HepG2 (cell line): ENCODE results near the gene GAL3ST2. TPM values are rescaled to one million over a fixed set of nuclear protein-coding genes. Genes with fewer than 3 reads are reported as not detected.

Experiments used
- ARNT ChIP-seq: fragments of 450-650 bp; IDR thresholded peaks from 2 replicates; pipeline ENCODE4 v1.6.1; 2017
- ATF7-NPFF ChIP-seq: sonication (generic); formaldehyde crosslinking; IDR thresholded peaks from 2 replicates; pipeline ENCODE4 v1.8.1; 2023; ENCODE audit warnings: mild to moderate bottlenecking, low read depth, missing genetic modification reagents, moderate library complexity
- ELF3 ChIP-seq: IDR thresholded peaks from 2 replicates; pipeline ENCODE4 v1.6.1; 2016; ENCODE audit warnings: missing genetic modification reagents, missing compliant biosample characterization
- GTF2F1 ChIP-seq: fragments of 150-350 bp; IDR thresholded peaks from 2 replicates; pipeline ENCODE4 v1.6.1; 2014; ENCODE audit warnings: low read length
- HHEX ChIP-seq: IDR thresholded peaks from 2 replicates; pipeline ENCODE4 v1.6.1; 2016; ENCODE audit warnings: control low read depth
- HOXA5 ChIP-seq: sonication (generic); formaldehyde crosslinking; IDR thresholded peaks from 2 replicates; pipeline ENCODE4 v1.4.0; 2020; ENCODE audit warnings: missing genetic modification reagents
- MIER2 ChIP-seq: IDR thresholded peaks from 2 replicates; pipeline ENCODE4 v1.6.1; 2016; ENCODE audit warnings: missing biosample characterization, missing genetic modification reagents
- NCOA5 ChIP-seq: sonication (generic); formaldehyde crosslinking; IDR thresholded peaks from 2 replicates; pipeline ENCODE4 v1.4.0; 2020; ENCODE audit warnings: missing genetic modification reagents
- NR2F1 ChIP-seq, 2 experiments: fragments of 450-650 bp in 1 of 2; formaldehyde crosslinking in 1 of 2; IDR thresholded peaks; 2 replicates each; pipeline versions ENCODE4 v1.5.0 to v1.6.1; 2016 to 2020; ENCODE audit warnings: mild to moderate bottlenecking in 1 of 2, missing compliant biosample characterization in 1 of 2, missing genetic modification reagents in 1 of 2, moderate library complexity in 1 of 2
- PHB2 ChIP-seq: fragments of 450-650 bp; IDR thresholded peaks from 2 replicates; pipeline ENCODE4 v1.6.1; 2018; ENCODE audit not compliant: partially characterized antibody
- RERE ChIP-seq: IDR thresholded peaks from 2 replicates; pipeline ENCODE4 v1.6.1; 2016; ENCODE audit warnings: low read depth, missing genetic modification reagents, missing compliant biosample characterization
- SNAPC4 ChIP-seq: sonication (generic); formaldehyde crosslinking; IDR thresholded peaks from 2 replicates; pipeline ENCODE4 v1.4.0; 2020; ENCODE audit warnings: mild to moderate bottlenecking, missing genetic modification reagents
- SP5 ChIP-seq: IDR thresholded peaks from 2 replicates; pipeline ENCODE4 v1.6.1; 2016; ENCODE audit warnings: low read depth, borderline replicate concordance
- TSC22D2 ChIP-seq: sonication (generic); formaldehyde crosslinking; IDR thresholded peaks from 2 replicates; pipeline ENCODE4 v1.5.1; 2020; ENCODE audit warnings: missing genetic modification reagents, mild to moderate bottlenecking, borderline replicate concordance
- ZNF24 ChIP-seq: fragments of 450-650 bp; IDR thresholded peaks from 2 replicates; pipeline ENCODE4 v1.6.1; 2017; ENCODE audit warnings: antibody characterized with exemption, mild to moderate bottlenecking
- ZNF276 ChIP-seq: sonication (generic); formaldehyde crosslinking; IDR thresholded peaks from 2 replicates; pipeline ENCODE4 v1.4.0; 2020; ENCODE audit warnings: mild to moderate bottlenecking, low read depth, missing genetic modification reagents
- ZXDC ChIP-seq: sonication (generic); formaldehyde crosslinking; IDR thresholded peaks from 2 replicates; pipeline ENCODE4 v1.5.0; 2020; ENCODE audit warnings: mild to moderate bottlenecking, missing genetic modification reagents
- polyA plus RNA-seq, 8 experiments: library from polyadenylated mRNA; depleted of rRNA in 3 of 8; stranded (reverse) in 7 of 8; unstranded in 1 of 8; fragments of >200 nt; fragmentation: Illumina TruSeq in 4 of 8; extraction: Trizol in 4 of 8; gene quantifications; 2 replicates each; pipeline versions ENCODE4 v1.2.1 to v1.2.3, GENCODE V29; 2011 to 2016; ENCODE audit warnings: low read depth in 4 of 8, missing spikeins in 1 of 8, mixed read lengths in 1 of 8; ENCODE audit not compliant: insufficient read depth in 1 of 8
- total RNA-seq, 5 experiments: library from RNA; depleted of rRNA; stranded (reverse); fragments of >200 nt; fragmentation: Illumina TruSeq; extraction: Trizol; gene quantifications; 2 replicates each; pipeline ENCODE4 v1.2.3, GENCODE V29; 2016; ENCODE audit warnings: low read depth in 1 of 5

Gene GAL3ST2
- total and polyA plus RNA-seq, 2 of the 13 experiments (the other 11 are each of a cell fraction or from before 2014, with no cell fraction given) = 0.17 to 0.20 TPM

GRCh38 chr2:241818943-241819270 is 42.3 kb downstream of the GAL3ST2 start (continued):
- TF ChIP-seq SNAPC4 (CRISPR knock-in tag) (peak; percentile 84), NCOA5 (CRISPR knock-in tag) (no peak), ZNF24 (peak; percentile 32; the same call in 1 of the 2 replicates), HOXA5 (CRISPR knock-in tag) (peak; percentile 60; the same call in 1 of the 2 replicates), SP5 (CRISPR knock-in tag) (peak; percentile 94), MIER2 (CRISPR knock-in tag) (peak; percentile 65), ZXDC (CRISPR knock-in tag) (no peak), NR2F1 (CRISPR knock-in tag; IDR thresholded peaks at IDR 0.05) (peak; percentile 98 to 99), TSC22D2 (CRISPR knock-in tag) (peak; percentile 93; the same call in 1 of the 2 replicates), GTF2F1 (no peak), ARNT (no peak), ELF3 (CRISPR knock-in tag) (peak; percentile 85), HHEX (CRISPR knock-in tag) (no peak; the same call in none of the 2 replicates), ATF7-NPFF (no peak), PHB2 (no peak), RERE (CRISPR knock-in tag) (peak; percentile 90), ZNF276 (CRISPR knock-in tag) (peak; percentile 62; the same call in 1 of the 2 replicates)
